Measurements from ENCODE around the gene MRPL21. TPM values are rescaled to one million over a fixed set of nuclear protein-coding genes. Genes with fewer than 3 reads are reported as not detected.
A peak's percentile ranks its signal among the peaks of the same experiment; 100 is the strongest.

The MRPL21 gene
- total and polyA plus RNA-seq, 3 experiments from 2014 or later, result 96.3 to 104 (median 101) TPM

DNA sequence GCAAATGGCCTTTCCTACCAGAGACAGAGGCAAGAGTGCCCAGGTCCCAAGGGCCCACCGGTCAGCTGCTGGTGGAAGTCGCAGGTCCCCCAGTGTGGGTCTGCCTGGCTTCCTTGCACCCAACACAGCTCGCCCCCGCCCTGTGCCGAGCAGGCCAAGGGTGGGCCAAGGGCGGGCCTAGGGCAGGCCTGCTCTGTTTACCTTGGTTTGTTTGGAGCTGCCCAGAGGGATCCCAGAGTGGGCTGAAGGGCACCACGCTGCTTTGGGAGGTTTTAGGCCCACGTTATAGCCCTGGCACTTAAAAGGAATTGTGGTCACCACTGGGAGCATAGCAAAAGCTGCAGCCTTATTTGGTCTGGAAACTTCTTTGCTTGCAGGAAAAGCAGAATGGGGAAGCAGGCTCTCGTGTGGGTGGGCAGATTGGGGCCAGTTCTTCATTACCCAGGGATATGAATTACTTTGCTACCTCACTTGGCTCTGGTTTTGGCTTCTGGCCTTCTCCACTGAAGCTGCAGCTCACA is 39.2 kb upstream of the MRPL21 start:
- CTCF ChIA-PET, result no interaction called here
- Histone ChIP-seq H3K9me3 (ENCODE audit: low read length) (no peaks in the 10 kb centered on the region), H3K4me3 (ENCODE audit: low read length) (no peak overlapping the region), H3K27ac (ENCODE audit: low read depth, low read length) (no peak overlapping the region), H3K36me3 (ENCODE audit: insufficient read depth, low read length) (peaks cover 4% of the 10 kb centered on the region), H3K4me1 (ENCODE audit: insufficient read depth, low read length) (no peaks in the 10 kb centered on the region), H3K27me3 (ENCODE audit: insufficient read depth, low read length, poor library complexity, severe bottlenecking) (no peaks in the 10 kb centered on the region)
- Mint-ChIP-seq H3K4me3 (no peak overlapping the region), H3K27me3 (no peaks in the 10 kb centered on the region), H3K36me3 (peaks cover 0 to 35% (median 5%) of the 10 kb centered on the region in 3 donors), H3K27ac (no peak overlapping the region), H3K9me3 (no peaks in the 10 kb centered on the region), H3K4me1 (no peaks in the 10 kb centered on the region)
- DNase-seq, result no peak
- POLR2A ChIA-PET, result no interaction called here

DNA sequence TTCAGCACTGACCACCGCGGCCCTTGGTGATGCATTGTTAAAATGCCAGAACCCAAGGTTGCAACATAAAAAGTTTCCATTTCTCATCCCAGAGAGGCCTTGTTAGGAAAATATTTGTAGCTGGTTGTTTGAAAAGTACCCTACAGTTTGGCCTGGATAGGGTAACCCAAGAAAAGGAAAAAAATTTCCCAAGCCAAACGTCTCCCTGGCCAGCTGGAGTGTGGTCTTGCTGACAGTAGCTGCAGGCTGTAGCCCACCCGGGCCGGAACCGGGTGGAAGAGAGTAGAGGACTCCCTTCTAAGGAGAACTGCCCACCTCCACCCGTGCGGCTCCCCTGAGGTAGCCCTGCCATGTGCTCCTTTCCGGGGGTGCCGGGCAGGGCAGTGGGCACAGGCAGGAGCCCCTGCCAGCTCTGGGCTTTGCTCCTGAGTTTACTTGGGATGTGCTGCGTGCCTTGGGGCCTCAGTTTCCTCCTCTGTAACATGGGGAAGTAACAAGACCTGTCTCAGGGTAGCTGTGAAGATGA is 38.5 kb upstream of the MRPL21 start:
- Histone ChIP-seq H3K27ac (ENCODE audit: low read depth, low read length) (no peak overlapping the region), H3K27me3 (ENCODE audit: insufficient read depth, low read length, poor library complexity, severe bottlenecking) (no peaks in the 10 kb centered on the region), H3K9me3 (ENCODE audit: low read length) (no peaks in the 10 kb centered on the region), H3K36me3 (ENCODE audit: insufficient read depth, low read length) (peaks cover 8% of the 10 kb centered on the region), H3K4me1 (ENCODE audit: insufficient read depth, low read length) (no peaks in the 10 kb centered on the region), H3K4me3 (ENCODE audit: low read length) (no peak overlapping the region)
- POLR2A ChIA-PET, result no interaction called here
- H3K9me3 Mint-ChIP-seq, result no peaks in the 10 kb centered on the region
- peaks cover 0 to 42% (median 5%) of the 10 kb centered on the region in 3 donors for H3K36me3 Mint-ChIP-seq
- H3K27me3 Mint-ChIP-seq, result no peaks in the 10 kb centered on the region
- no peak overlapping the region for H3K27ac Mint-ChIP-seq
- no peaks in the 10 kb centered on the region for H3K4me1 Mint-ChIP-seq
- no peak for DNase-seq
- no peak overlapping the region for H3K4me3 Mint-ChIP-seq
- CTCF ChIA-PET, result interaction anchor here (1.3 kb wide), 1 partner anchor 24 kb away, joined by 4 read pairs; no protein-coding TSS in a partner anchor

DNA sequence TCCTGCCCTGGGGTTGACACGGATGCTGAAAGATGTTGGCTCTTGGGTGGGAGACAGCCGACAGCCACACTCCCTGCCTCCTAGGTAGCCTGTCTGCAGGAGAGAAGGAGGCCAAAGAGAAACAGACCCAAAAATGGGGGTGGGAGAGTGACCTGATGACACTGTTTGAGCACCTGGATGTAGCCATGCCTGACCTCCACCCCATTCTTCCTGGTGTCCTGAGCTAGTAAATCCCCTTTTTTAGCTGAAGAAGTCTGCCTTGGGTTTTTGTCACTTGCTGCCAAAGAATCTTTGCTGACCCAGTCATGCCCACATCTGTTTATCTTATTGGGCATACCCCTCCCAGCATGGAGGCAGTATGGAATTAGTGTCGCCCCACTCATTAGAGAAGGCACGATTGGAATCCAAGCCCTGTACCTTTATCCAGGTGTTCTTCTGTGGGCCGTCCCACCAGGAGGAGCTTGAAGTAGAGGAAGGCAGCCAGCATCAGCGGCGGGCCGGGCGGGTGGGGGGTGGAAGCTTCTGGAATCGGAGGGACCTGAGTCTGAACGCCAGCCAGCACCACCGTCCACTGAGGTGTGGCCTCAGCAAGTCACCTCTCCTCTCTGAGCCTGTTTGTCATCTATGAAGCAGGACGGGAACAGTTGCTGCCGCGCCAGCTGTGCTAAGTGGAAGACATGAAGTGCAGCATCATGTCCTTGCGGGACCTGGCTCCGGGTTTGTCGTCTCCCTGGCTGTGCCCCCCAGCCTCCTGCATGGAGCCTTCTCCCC is 37.9 kb upstream of the MRPL21 start:
- no peaks in the 10 kb centered on the region for H3K4me1 Mint-ChIP-seq
- no peak overlapping the region for H3K27ac ChIP-seq (ENCODE audit: low read depth, low read length)
- ChIA-PET CTCF (interaction anchor here (1.3 kb wide), 1 partner anchor 24 kb away, joined by 4 read pairs; no protein-coding TSS in a partner anchor), POLR2A (no interaction called here)
- H3K4me3 Mint-ChIP-seq, result no peak overlapping the region
- H3K9me3 Mint-ChIP-seq, result no peaks in the 10 kb centered on the region
- no peak for DNase-seq
- no peaks in the 10 kb centered on the region for H3K9me3 ChIP-seq (ENCODE audit: low read length)
- no peak overlapping the region for H3K27ac Mint-ChIP-seq
- no peaks in the 10 kb centered on the region for H3K4me1 ChIP-seq (ENCODE audit: insufficient read depth, low read length)
- peaks cover 9% of the 10 kb centered on the region for H3K36me3 ChIP-seq (ENCODE audit: insufficient read depth, low read length)
- no peaks in the 10 kb centered on the region for H3K27me3 ChIP-seq (ENCODE audit: insufficient read depth, low read length, poor library complexity, severe bottlenecking)
- no peak overlapping the region for H3K4me3 ChIP-seq (ENCODE audit: low read length)
- H3K27me3 Mint-ChIP-seq, result no peaks in the 10 kb centered on the region
- peaks cover 0 to 47% (median 5%) of the 10 kb centered on the region in 3 donors for H3K36me3 Mint-ChIP-seq

DNA sequence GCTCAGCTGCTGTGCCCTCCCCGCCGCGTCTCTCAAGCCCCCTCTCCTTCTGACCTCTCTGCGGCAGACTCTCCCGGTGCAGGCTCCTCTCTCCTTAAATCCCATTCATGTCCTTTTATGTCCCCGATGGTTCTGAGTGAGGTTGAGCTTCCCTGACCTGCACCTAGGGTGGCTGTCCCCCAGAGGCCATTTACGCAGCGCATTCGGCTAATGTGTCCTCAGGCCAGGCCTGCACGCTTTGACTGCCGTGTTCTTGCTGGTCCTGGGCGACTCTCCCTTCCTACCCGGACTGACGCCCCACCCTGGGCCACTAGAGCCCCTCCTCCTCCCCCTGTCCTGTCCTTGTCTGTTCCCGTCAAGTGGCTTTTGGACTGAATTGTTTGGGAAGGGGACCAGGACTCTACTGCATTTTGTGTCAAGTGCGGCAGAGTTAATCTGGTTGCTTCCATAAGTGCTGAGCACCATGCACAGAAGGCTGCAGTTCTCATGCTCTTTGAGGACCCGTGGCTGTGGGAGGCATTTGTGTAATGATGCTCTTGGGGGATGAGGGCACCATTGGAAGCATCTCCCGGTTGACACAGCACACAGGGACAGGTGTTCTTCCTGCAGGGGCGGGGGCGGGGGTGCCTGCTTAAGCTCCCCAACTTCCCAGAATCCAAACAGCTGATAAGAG is 37.2 kb upstream of the MRPL21 start:
- H3K4me1 Mint-ChIP-seq, result no peaks in the 10 kb centered on the region
- no peaks in the 10 kb centered on the region for H3K4me1 ChIP-seq (ENCODE audit: insufficient read depth, low read length)

DNA sequence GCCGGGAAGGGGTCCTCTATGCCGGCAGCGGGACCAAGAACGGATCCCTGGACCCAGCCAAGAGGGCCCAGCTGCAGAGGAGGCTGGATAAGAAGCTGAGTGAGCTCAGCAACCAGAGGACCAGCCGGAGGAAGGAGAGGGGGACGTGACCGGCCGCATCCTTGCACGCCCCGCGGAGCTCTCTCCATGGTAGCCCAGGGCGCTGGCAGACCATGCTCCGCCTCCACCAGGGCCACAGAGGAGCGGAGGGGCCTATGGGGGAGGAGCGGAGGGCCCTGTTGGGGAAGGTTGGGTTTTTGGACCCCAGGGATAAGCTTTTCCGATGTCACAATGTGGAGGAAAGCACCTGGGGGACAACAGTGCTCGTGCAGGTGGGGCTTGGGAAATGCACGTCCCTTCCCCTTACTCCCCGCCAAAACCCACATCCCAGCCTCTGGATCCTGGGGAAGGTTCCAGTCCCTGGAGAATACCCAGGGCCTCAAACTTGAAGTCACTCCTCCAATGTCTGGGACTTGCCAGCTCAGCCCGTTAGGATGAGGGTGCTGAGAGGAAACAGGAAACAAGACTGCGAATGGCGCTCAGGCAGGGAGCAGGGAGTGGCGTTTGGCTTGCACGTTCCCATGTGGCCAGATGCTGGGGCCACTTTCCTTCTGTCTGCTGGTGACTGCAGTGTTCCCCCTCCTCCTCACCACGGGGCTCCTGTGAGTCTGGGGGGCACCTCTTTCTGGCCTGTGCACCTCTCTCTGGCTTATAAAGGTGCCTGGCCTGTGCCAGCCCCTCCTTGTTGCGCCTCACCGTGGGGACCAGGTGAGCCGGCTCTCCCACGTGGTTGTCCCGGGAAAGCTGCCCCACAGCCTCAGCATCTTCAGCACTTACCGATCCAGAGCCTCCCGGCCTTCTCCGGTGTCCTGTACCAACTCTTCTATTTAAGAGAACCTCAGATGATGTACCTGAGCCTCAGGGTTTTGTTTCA is 36.2 kb upstream of the MRPL21 start:
- Mint-ChIP-seq H3K4me3 (no peak overlapping the region), H3K9me3 (no peaks in the 10 kb centered on the region), H3K27ac (peak overlapping the region in 1 of 8 donors; percentile 65), H3K27me3 (no peaks in the 10 kb centered on the region), H3K4me1 (no peaks in the 10 kb centered on the region), H3K36me3 (peaks cover 0 to 63% (median 5%) of the 10 kb centered on the region in 3 donors)
- no peaks in the 10 kb centered on the region for H3K9me3 ChIP-seq (ENCODE audit: low read length)
- H3K27ac ChIP-seq (ENCODE audit: low read depth, low read length), result no peak overlapping the region
- ChIA-PET POLR2A (no interaction called here), CTCF (no interaction called here)
- peaks cover 15% of the 10 kb centered on the region for H3K36me3 ChIP-seq (ENCODE audit: insufficient read depth, low read length)
- no peaks in the 10 kb centered on the region for H3K4me1 ChIP-seq (ENCODE audit: insufficient read depth, low read length)
- H3K27me3 ChIP-seq (ENCODE audit: insufficient read depth, low read length, poor library complexity, severe bottlenecking), result no peaks in the 10 kb centered on the region
- no peak for DNase-seq
- no peak overlapping the region for H3K4me3 ChIP-seq (ENCODE audit: low read length)

More for the DNA sequence above, 37.2 kb upstream of the MRPL21 start:
- no peaks in the 10 kb centered on the region for H3K27me3 ChIP-seq (ENCODE audit: insufficient read depth, low read length, poor library complexity, severe bottlenecking)
- H3K27ac ChIP-seq (ENCODE audit: low read depth, low read length), result no peak overlapping the region
- CTCF ChIA-PET, result no interaction called here
- H3K4me3 ChIP-seq (ENCODE audit: low read length), result no peak overlapping the region
- POLR2A ChIA-PET, result no interaction called here
- Mint-ChIP-seq H3K36me3 (peaks cover 0 to 54% (median 5%) of the 10 kb centered on the region in 3 donors), H3K27ac (peak overlapping the region in 1 of 8 donors; percentile 32), H3K27me3 (no peaks in the 10 kb centered on the region), H3K9me3 (no peaks in the 10 kb centered on the region), H3K4me3 (no peak overlapping the region)
- H3K9me3 ChIP-seq (ENCODE audit: low read length), result no peaks in the 10 kb centered on the region
- DNase-seq, result no peak
- H3K36me3 ChIP-seq (ENCODE audit: insufficient read depth, low read length), result peaks cover 13% of the 10 kb centered on the region

DNA sequence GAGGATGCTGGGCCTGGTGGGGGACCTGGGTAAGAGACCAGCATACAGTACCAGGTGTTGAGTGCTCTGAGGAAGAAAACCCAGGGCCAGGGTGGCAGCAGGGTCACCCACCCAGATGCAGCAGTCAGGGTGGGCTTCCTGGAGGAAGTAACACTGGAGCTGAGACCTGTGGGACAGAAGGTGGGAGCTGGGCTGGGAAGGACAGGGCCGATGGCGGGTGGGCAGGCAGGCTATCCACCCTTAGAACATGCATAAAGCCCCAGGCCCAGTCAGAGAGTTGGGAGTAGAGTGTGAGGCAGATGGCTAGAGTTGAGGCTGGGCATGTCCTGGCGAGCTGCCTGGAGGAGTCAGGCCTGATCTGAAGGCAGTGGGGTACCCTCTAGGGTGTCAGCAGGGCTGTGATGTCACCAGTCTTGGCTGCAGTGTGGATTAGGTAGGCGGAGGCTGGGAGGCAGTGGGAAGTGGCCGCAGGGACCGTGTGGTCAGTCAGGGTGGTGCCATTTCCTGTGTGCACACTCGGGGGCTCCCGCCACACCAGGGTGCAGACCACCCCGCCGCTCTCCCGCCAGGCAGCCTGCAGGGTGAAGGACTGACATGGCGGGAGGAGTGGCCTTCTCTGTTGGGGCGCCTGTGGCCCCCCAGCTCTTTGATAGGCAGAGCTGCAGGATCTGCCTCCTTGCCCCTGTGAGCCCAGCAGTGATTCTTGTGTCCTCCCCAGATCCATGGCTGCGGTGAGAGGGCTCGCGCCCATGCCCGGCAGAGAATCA is 35.4 kb upstream of the MRPL21 start:
- no peaks in the 10 kb centered on the region for H3K9me3 Mint-ChIP-seq
- H3K27ac Mint-ChIP-seq, result peak overlapping the region in 2 of 8 donors; percentile 37 to 54
- H3K9me3 ChIP-seq (ENCODE audit: low read length), result no peaks in the 10 kb centered on the region
- peaks cover 0 to 70% (median 5%) of the 10 kb centered on the region in 3 donors for H3K36me3 Mint-ChIP-seq
- H3K36me3 ChIP-seq (ENCODE audit: insufficient read depth, low read length), result peaks cover 15% of the 10 kb centered on the region
- H3K4me1 Mint-ChIP-seq, result no peaks in the 10 kb centered on the region
- H3K27me3 ChIP-seq (ENCODE audit: insufficient read depth, low read length, poor library complexity, severe bottlenecking), result no peaks in the 10 kb centered on the region
- DNase-seq, result no peak
- no peaks in the 10 kb centered on the region for H3K27me3 Mint-ChIP-seq
- no peaks in the 10 kb centered on the region for H3K4me1 ChIP-seq (ENCODE audit: insufficient read depth, low read length)
- no peak overlapping the region for H3K4me3 ChIP-seq (ENCODE audit: low read length)
- no peak overlapping the region for H3K27ac ChIP-seq (ENCODE audit: low read depth, low read length)
- H3K4me3 Mint-ChIP-seq, result no peak overlapping the region
- POLR2A ChIA-PET, result no interaction called here
- CTCF ChIA-PET, result no interaction called here

DNA sequence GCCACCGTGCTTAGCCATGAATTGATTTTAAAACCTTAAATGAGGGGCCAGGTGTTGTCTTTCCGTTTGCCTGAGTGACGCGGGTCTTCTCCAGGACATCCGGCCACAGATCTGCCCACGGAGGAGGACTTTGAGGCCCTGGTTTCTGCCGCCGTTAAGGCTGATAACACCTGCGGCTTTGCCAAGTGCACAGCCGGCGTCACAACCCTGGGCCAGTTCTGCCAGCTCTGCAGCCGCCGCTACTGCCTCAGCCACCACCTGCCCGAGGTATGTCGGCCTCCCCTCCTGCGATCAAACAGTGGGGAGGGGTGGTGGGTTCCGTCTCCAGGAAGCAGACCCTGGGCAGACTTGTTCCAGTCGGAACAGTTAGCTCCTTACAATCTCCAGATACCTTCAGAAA is 34.5 kb upstream of the MRPL21 start:
- CTCF ChIA-PET, result no interaction called here
- Mint-ChIP-seq H3K4me1 (no peaks in the 10 kb centered on the region), H3K27ac (no peak overlapping the region), H3K36me3 (peaks cover 0 to 76% (median 5%) of the 10 kb centered on the region in 3 donors), H3K27me3 (no peaks in the 10 kb centered on the region), H3K9me3 (no peaks in the 10 kb centered on the region), H3K4me3 (no peak overlapping the region)
- Histone ChIP-seq H3K27ac (ENCODE audit: low read depth, low read length) (no peak overlapping the region), H3K4me3 (ENCODE audit: low read length) (no peak overlapping the region), H3K4me1 (ENCODE audit: insufficient read depth, low read length) (no peaks in the 10 kb centered on the region), H3K9me3 (ENCODE audit: low read length) (no peaks in the 10 kb centered on the region), H3K27me3 (ENCODE audit: insufficient read depth, low read length, poor library complexity, severe bottlenecking) (no peaks in the 10 kb centered on the region), H3K36me3 (ENCODE audit: insufficient read depth, low read length) (peaks cover 15% of the 10 kb centered on the region)
- no peak for DNase-seq
- POLR2A ChIA-PET, result no interaction called here
